Muscle layer of duodenum (tissue), 2 donors: Measurements from ENCODE around the gene TJAP1.

Experiments used
- H3K27ac ChIP-seq: one replicate; pipeline ENCODE4 v1.7.0; 2013; ENCODE audit warnings: mild to moderate bottlenecking, low read length
- H3K27me3 ChIP-seq: one replicate; pipeline ENCODE4 v1.7.0; 2013; ENCODE audit warnings: low read depth, mild to moderate bottlenecking, control low read depth, low read length
- H3K36me3 ChIP-seq, 2 donors: one replicate each; pipeline ENCODE4 v1.7.0; 2013; ENCODE audit warnings: low read length in 2 of 2, control low read depth in 1 of 2, mild to moderate bottlenecking in 1 of 2; ENCODE audit not compliant: insufficient read depth in 2 of 2, control insufficient read depth in 1 of 2
- H3K4me1 ChIP-seq, 2 donors: one replicate each; pipeline ENCODE4 v1.7.0; 2013; ENCODE audit warnings: low read length in 2 of 2, mild to moderate bottlenecking in 2 of 2, control low read depth in 1 of 2, moderate library complexity in 1 of 2; ENCODE audit not compliant: insufficient read depth in 2 of 2, control insufficient read depth in 1 of 2
- H3K4me3 ChIP-seq, 2 donors: one replicate each; pipeline ENCODE4 v1.7.0; 2013; ENCODE audit warnings: low read length in 2 of 2, low read depth in 1 of 2, mild to moderate bottlenecking in 1 of 2
- H3K9me3 ChIP-seq, 2 donors: one replicate each; pipeline ENCODE4 v1.7.0; 2013; ENCODE audit warnings: low read length in 2 of 2, control low read depth in 1 of 2, mild to moderate bottlenecking in 1 of 2; ENCODE audit not compliant: control insufficient read depth in 1 of 2
- donor health status: healthy.

TJAP1 gene

DNA sequence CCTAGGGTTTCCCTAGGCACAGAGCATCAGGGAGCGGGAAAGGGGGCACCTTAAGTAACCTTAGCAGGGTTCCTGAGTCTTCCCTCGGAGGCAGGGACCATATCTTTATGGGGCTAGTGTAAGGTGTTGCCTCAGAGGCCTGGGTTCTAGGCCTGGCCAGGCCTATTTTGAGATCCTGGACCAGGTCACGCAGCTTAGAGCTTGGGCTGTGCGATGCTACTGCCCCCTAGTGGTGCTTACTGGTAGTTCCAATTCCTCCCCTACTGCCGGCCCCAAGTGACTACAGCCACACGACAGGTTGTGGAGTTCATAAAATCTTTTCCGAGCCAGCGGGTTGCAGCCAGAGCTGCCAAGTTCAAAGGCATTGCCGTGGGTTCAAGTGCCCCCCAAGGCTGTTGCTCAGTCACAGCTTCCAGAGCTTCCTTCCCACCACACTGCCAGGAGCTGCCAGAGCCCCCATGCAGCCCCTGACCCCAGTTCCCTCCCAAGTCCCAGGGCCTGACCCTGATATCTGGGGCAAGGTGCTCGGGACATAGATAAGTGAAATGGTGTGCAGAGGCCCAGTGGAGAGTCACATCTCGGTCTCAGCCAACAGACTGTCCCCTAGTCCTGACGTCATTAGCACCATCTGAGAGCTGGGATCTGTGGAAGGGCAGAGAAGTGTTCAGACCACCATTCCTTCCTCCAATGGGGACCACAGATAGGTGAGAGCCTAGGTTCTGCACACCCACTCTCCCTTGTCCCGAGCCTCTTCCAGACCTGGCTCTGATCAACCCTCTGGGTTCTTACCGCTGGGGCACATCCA lies 29.5 kb downstream of the TJAP1 start:
- H3K27ac ChIP-seq, result no peak overlapping the region
- H3K4me1 ChIP-seq, result peaks cover 0 to 13% of the 10 kb centered on the region in 2 donors
- peaks cover 27 to 46% of the 10 kb centered on the region in 2 donors for H3K36me3 ChIP-seq
- peaks cover 11% of the 10 kb centered on the region for H3K27me3 ChIP-seq
- no peaks in the 10 kb centered on the region for H3K9me3 ChIP-seq
- no peak overlapping the region for H3K4me3 ChIP-seq

DNA sequence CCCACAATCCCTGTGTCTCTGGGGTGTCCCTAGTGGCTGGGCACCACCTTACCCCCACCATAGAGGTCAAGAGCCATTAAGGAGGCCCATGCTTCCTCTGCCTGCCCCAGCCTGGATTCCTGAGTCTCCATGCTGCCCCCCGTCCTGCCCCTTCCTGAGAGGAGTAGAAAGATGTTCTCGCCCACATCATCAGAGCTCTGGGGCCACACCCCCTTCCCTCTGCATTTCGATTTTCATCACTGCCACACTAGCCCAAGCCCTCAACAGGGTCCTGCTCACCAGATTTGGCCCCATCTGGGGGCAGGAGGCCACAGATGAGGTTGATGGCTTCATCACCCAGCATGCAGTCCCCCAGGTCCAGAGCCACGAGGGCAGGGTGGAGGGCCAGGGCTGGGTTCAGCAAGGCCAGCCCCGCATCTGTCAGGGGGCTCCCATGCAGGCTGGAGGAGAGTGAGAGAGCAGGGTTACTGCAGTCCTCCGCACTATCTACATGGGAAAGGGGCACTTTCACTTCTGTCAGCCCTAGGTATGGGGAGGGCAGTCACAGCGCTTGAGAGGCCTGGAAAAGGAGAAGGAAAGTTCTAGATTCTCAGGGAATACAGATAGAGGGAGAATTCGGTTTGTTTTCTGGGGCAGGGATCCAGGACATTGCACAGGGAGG lies 31.2 kb downstream of the TJAP1 start:
- H3K27ac ChIP-seq, result no peak overlapping the region
- H3K9me3 ChIP-seq, result no peaks in the 10 kb centered on the region
- H3K36me3 ChIP-seq, result peaks cover 29 to 47% of the 10 kb centered on the region in 2 donors
- H3K4me3 ChIP-seq, result no peak overlapping the region
- peaks cover 11% of the 10 kb centered on the region for H3K27me3 ChIP-seq
- H3K4me1 ChIP-seq, result peaks cover 0 to 14% of the 10 kb centered on the region in 2 donors

DNA sequence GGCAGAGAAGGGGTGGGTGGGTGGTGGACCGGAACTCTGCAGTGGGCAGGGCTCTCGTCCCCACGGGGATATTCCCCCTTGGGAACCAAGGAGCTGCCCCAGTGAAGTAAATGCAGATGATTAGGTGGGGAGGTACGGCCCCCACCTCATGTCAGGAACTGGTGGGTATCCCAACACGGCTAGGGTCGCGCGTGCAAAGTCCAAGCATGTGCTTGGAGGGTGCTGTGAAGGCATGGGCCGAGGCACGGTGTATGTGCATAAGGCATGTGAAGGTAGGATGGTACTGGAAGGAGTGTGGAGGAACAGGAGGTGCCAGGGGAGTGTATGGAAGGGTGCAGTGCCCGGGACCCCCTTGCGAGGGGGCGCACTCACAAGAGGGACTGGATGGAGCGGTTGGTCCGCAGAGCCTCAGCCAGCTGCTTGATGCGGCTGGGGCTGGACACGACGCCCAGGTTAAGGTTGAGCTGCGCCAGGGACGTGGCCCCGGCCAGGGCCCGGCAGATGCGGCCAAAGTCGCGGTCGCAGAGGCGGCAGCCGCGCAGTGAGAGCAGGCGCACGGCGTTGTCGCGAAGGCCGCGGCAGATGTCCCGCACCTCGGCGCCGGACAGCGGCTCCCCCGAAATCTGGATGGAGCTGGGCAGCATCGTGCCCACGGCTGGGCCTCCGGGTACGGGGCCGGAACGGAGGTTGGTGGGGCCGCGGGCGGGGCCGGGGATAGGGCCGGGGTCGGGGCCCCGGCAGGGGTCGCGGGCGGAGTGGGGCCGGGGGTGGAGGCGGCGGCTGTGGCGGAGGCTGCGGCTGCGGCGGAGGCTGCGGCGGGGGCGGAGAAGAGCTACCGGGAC lies 32.0 kb downstream of the TJAP1 start:
- Histone ChIP-seq H3K9me3 (no peaks in the 10 kb centered on the region), H3K4me3 (peak overlapping the region; percentile 39 to 73), H3K27me3 (peaks cover 11% of the 10 kb centered on the region), H3K27ac (no peak overlapping the region), H3K4me1 (peaks cover 2 to 14% of the 10 kb centered on the region in 2 donors), H3K36me3 (peaks cover 30 to 45% of the 10 kb centered on the region in 2 donors)

DNA sequence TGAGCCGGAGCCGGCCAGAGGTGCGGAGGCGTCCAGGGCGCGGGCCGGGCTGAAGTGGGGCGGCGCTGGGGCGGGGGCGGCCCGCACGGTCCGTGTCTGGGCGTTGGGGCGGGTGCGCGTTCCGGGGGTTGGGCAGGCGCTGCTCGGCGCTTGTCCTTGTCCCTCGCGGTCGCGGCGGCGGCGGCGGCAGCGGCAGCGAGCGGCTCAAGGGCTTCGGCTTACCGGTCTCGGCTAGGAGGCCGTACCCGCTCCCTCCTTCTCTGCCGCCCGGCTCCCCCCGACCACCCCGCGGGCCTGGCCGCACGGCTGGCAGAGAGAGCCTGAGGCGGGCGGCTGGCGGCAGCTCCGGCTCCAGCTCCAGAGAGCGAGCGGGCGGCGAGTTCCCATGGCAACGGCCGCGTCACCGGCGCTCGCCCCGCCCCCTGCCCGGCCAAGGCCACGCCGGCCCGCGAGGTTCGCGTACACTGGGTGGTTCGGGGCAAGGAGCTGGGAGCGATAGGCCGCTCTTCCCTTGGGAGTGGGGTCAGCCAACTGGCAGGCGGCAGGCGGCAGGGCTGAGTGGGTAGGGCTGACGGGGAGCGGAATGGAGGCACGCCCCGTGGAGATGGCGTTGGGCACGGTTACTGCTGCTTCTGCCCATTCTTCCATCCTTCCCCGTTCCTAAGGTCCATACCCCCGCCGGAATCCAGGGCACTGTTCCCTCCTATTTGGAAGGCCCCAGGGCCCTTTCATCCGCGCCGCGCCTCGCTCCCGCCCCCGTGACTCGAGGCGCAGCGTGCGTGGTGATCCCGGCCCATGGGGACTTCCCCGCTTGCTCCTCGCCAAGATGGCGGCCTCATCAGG lies 32.8 kb downstream of the TJAP1 start, which contains the start of gene LRRC73:
LRRC73 (minus strand) TSS at position 363 of the 843 bp plus-strand sequence. CDS start 561 bp downstream, outside the sequence.
- H3K4me3 ChIP-seq, result peak within 1 kb of the TSS; percentile 57 to 73
- H3K36me3 ChIP-seq, result peaks cover 33 to 37% of the 10 kb centered on the region in 2 donors
- peaks cover 11% of the 10 kb centered on the region for H3K27me3 ChIP-seq
- H3K9me3 ChIP-seq, result no peaks in the 10 kb centered on the region
- peak within 1 kb of the TSS; percentile 69 for H3K27ac ChIP-seq
- peaks cover 5 to 21% of the 10 kb centered on the region in 2 donors for H3K4me1 ChIP-seq

DNA sequence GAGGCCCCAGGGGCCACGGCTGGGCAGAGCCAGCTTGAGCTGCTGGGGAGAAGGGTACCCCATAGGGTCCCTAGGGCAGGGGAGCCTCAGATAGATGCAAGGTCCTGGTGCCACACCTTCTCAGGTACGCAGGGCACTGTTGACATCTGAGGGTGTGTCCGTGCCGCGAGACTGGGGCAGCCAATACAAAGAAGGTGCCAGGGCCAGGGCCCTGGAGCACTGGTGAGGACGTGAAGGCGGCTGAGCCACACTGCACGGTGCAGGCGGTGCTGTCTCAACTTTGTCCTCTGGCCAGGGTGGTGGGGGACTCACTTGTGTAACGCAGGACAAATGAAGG lies 33.4 kb downstream of the TJAP1 start:
- H3K9me3 ChIP-seq, result no peaks in the 10 kb centered on the region
- peaks cover 11% of the 10 kb centered on the region for H3K27me3 ChIP-seq
- H3K4me3 ChIP-seq, result peak overlapping the region; percentile 57 to 73
- peak overlapping the region; percentile 69 for H3K27ac ChIP-seq
- H3K4me1 ChIP-seq, result peaks cover 10 to 27% of the 10 kb centered on the region in 2 donors
- H3K36me3 ChIP-seq, result peaks cover 31 to 33% of the 10 kb centered on the region in 2 donors

DNA sequence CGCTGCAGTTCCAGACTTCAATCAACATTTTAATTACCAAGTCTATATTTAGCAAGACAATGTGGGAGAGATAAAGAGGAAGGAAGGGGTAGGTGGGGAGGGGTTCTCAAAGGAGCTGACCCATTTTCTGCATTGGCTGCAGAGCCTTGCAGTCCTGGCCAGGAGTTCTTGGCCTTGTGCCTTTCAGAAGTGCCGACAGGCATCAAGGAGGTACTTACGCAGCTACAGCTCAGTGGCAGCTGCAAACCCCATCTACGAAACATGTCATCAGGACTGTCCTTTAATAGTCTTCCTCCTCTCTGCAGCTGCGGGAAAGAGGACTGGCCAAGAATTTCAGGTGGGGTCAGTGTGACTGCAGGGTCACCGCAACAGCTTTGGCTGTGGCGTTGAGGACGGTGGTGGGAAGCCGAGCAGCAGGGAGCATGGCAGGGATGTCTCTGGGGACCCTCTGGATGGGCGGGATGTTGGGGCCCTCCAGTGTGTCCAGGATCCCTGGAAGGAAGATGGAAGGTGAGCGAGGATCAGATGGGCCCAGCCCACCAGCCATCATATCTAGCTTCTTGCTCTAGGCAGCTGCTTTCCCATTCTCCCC lies 34.5 kb downstream of the TJAP1 start:
- Histone ChIP-seq H3K9me3 (no peaks in the 10 kb centered on the region), H3K4me3 (no peak overlapping the region), H3K36me3 (peaks cover 28 to 33% of the 10 kb centered on the region in 2 donors), H3K27ac (no peak overlapping the region), H3K27me3 (peaks cover 11% of the 10 kb centered on the region), H3K4me1 (peaks cover 14 to 29% of the 10 kb centered on the region in 2 donors)

DNA sequence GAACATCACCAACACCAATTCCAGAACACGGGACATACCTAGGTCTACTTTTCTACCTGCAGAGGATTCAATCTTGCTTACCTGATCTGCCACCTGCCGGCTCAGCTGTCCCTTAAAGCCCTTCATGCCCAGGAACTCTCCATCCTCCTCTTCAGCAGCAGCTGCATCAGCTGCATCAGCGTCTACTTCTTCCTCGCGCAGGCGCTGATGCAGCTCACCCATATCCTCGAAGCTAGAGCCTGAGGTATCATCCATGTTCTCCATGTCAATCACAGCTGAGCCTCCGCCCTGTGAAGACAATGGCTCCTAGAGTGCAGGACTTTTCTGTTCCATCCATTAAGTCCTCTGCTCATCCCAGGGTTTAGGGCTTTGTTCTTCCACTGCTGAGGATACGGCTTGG lies 38.4 kb downstream of the TJAP1 start:
- Histone ChIP-seq H3K4me1 (peaks cover 20 to 35% of the 10 kb centered on the region in 2 donors), H3K27me3 (no peaks in the 10 kb centered on the region), H3K36me3 (peaks cover 45 to 50% of the 10 kb centered on the region in 2 donors), H3K9me3 (no peaks in the 10 kb centered on the region), H3K4me3 (peak overlapping the region; percentile 95 to 97), H3K27ac (peak overlapping the region; percentile 93)

DNA sequence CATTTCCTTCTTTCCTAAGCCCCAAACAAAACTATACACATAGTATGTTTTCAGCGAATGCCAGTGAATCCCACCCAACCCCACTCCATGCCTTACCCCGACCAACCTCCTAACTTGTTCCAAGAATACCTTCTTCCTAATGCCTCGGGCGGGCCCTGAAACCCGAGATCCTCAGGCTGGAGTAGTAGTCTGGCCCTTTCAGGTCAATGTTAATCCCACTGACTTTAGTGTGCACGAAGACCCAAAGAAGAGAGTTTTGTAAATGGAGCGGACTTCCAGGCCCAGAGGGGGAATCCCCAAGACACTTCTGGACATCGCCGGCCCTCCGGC lies 39.0 kb downstream of the TJAP1 start:
- H3K9me3 ChIP-seq, result no peaks in the 10 kb centered on the region
- H3K36me3 ChIP-seq, result peaks cover 48 to 54% of the 10 kb centered on the region in 2 donors
- peak overlapping the region; percentile 95 to 97 for H3K4me3 ChIP-seq
- H3K27ac ChIP-seq, result peak overlapping the region; percentile 93
- no peaks in the 10 kb centered on the region for H3K27me3 ChIP-seq
- peaks cover 20 to 35% of the 10 kb centered on the region in 2 donors for H3K4me1 ChIP-seq

DNA sequence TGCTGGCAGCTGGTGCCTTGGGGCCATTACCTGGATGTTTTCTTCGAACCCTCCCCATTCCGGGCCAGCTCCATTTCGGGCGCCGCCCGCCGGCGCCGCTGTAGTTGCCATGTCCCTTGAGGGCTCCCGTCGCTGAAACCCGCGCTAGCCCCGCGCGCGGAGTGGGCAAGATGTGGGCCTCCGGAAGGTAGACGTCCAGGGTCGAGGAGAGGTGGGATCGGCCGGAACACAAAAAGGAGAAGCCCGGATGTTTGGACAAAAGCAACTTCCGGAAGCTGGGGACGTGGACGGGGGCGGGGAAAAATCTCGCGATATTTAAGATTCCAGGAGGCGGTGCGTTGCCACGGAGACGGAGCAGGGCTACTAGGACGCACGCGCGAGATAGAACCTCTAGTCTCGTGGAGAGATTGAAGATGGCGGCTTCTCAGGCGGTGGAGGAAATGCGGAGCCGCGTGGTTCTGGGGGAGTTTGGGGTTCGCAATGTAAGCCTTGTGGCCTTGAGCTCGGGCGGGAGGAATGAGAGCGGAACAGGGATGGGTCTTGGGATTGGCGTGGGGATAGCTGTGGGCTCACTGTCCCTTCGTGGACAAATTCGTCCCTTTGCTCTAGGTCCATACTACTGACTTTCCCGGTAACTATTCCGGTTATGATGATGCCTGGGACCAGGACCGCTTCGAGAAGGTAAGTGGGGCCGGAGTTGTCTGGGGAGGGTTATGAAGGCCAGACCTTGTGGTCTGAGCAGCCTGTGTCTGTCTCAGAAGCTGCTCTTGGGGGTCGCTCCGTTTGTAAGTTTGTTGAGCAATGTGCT lies 39.5 kb downstream of the TJAP1 start, which contains the start of the genes POLR1C and YIPF3:
POLR1C (plus strand) TSS at position 393 of the 808 bp plus-strand sequence; CDS start at position 414, 21 bp downstream.
YIPF3 (minus strand) TSS at position 230 of the 808 bp plus-strand sequence; CDS start at position 111, 119 bp downstream.
- Histone ChIP-seq H3K4me3 (peak within 1 kb of the TSS; percentile 95 to 97), H3K9me3 (no peaks in the 10 kb centered on the region), H3K4me1 (peaks cover 20 to 33% of the 10 kb centered on the region in 2 donors), H3K27ac (peak within 1 kb of the TSS; percentile 93), H3K27me3 (no peaks in the 10 kb centered on the region), H3K36me3 (peaks cover 48 to 53% of the 10 kb centered on the region in 2 donors)
